DOHH2 (cell line): ENCODE results near the gene KRT5.

Source experiments
- H3F3A ChIP-seq: fragments of 200-600 bp; sonication (generic), shearing (Covaris generic); 2 replicates; pipeline ENCODE4 v1.6.0; 2016; ENCODE audit warnings: antibody characterized with exemption, mild to moderate bottlenecking; ENCODE audit not compliant: control insufficient read depth, insufficient read depth
- H3K27ac ChIP-seq: fragments of 200-600 bp; sonication (generic); 2 replicates; pipeline ENCODE4 v1.5.1; 2014; ENCODE audit warnings: low read depth, mild to moderate bottlenecking, low read length, moderate library complexity
- H3K27me3 ChIP-seq: fragments of 200-600 bp; sonication (generic); 2 replicates; pipeline ENCODE4 v1.6.1; 2014; ENCODE audit warnings: mild to moderate bottlenecking, low read length, mixed read lengths; ENCODE audit not compliant: control insufficient read depth
- H3K36me3 ChIP-seq: fragments of 200-600 bp; sonication (generic); 2 replicates; pipeline ENCODE4 v1.6.1; 2014; ENCODE audit warnings: mild to moderate bottlenecking, low read length, moderate library complexity, mixed read lengths; ENCODE audit not compliant: control insufficient read depth
- H3K4me1 ChIP-seq: fragments of 200-600 bp; sonication (generic); 2 replicates; pipeline ENCODE4 v1.6.1; 2014; ENCODE audit warnings: mild to moderate bottlenecking, low read length, mixed read lengths; ENCODE audit not compliant: control insufficient read depth
- H3K4me2 ChIP-seq: fragments of 200-600 bp; sonication (generic); 2 replicates; pipeline ENCODE4 v1.6.0; 2014; ENCODE audit warnings: mild to moderate bottlenecking, low read length, moderate library complexity
- H3K4me3 ChIP-seq: fragments of 200-600 bp; sonication (generic); 2 replicates; pipeline ENCODE4 v1.5.1; 2014; ENCODE audit warnings: mild to moderate bottlenecking, low read length, mixed read lengths
- H3K79me2 ChIP-seq: fragments of 200-600 bp; sonication (generic); 2 replicates; pipeline ENCODE4 v1.6.1; 2014; ENCODE audit warnings: mild to moderate bottlenecking, low read length, mixed read lengths; ENCODE audit not compliant: control insufficient read depth
- H3K9me2 ChIP-seq: fragments of 200-600 bp; sonication (generic); replicated peaks from 2 replicates; pipeline ENCODE4 v1.6.1; 2014; ENCODE audit warnings: mild to moderate bottlenecking, low read length, mixed read lengths; ENCODE audit not compliant: control insufficient read depth
- H3K9me3 ChIP-seq: fragments of 200-600 bp; sonication (generic); 2 replicates; pipeline ENCODE4 v1.6.1; 2014; ENCODE audit warnings: antibody characterized with exemption, low read length, mixed read lengths; ENCODE audit not compliant: control insufficient read depth, insufficient read depth
- H4K20me1 ChIP-seq: fragments of 200-600 bp; sonication (generic); 2 replicates; pipeline ENCODE4 v1.6.0; 2014; ENCODE audit warnings: low read depth, mild to moderate bottlenecking, antibody characterized with exemption, low read length, moderate library complexity; ENCODE audit not compliant: control insufficient read depth, insufficient read depth
- EZH2phosphoT487 ChIP-seq: fragments of 200-600 bp; sonication (generic); IDR thresholded peaks from 2 replicates; pipeline ENCODE4 v1.6.1; 2017; ENCODE audit warnings: borderline replicate concordance, mild to moderate bottlenecking, antibody characterized with exemption, low read length, moderate library complexity, mixed read lengths
- TF ChIP-seq, protein P1 (sequence below): fragments of 200-600 bp; sonication (generic); IDR thresholded peaks from one replicate; pipeline ENCODE4 v1.5.1; 2014; ENCODE audit warnings: antibody characterized with exemption, mild to moderate bottlenecking, low read depth, low read length; ENCODE audit not compliant: poor library complexity, severe bottlenecking

Gene KRT5

DNA sequence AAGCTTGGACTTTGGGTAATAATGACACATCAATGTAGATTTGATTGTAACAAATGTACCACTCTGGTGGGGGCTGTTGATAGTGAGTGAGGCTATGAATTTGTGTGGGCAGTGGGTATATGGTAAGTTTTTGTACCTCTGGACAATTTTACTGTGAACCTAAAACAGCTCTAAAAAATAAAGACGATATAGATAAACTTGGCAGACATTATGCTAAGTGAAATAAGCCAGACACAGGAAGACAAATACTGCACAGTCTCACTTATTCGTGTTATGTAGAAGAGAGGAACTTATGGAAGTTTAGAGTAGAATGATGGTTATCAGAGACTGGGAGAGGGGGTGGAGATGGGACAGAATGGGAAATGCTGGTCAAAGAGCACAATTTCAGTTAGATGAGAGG is 55.3 kb downstream of the KRT5 start:
- Histone ChIP-seq H3K4me3 (no peak overlapping the region), H4K20me1 (no peaks in the 10 kb centered on the region), H3K4me2 (no peak overlapping the region), H3K9me3 (no peaks in the 10 kb centered on the region), H3K9me2 (no peaks in the 10 kb centered on the region), H3K27ac (no peak overlapping the region), H3F3A (no peaks in the 10 kb centered on the region), H3K79me2 (no peaks in the 10 kb centered on the region), H3K27me3 (peaks cover 7% of the 10 kb centered on the region), H3K36me3 (no peaks in the 10 kb centered on the region), H3K4me1 (no peaks in the 10 kb centered on the region)
- TF ChIP-seq, protein P1, sequence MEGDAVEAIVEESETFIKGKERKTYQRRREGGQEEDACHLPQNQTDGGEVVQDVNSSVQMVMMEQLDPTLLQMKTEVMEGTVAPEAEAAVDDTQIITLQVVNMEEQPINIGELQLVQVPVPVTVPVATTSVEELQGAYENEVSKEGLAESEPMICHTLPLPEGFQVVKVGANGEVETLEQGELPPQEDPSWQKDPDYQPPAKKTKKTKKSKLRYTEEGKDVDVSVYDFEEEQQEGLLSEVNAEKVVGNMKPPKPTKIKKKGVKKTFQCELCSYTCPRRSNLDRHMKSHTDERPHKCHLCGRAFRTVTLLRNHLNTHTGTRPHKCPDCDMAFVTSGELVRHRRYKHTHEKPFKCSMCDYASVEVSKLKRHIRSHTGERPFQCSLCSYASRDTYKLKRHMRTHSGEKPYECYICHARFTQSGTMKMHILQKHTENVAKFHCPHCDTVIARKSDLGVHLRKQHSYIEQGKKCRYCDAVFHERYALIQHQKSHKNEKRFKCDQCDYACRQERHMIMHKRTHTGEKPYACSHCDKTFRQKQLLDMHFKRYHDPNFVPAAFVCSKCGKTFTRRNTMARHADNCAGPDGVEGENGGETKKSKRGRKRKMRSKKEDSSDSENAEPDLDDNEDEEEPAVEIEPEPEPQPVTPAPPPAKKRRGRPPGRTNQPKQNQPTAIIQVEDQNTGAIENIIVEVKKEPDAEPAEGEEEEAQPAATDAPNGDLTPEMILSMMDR, result no peak
- no peak for TF ChIP-seq EZH2phosphoT487
